ENCODE data around the gene CSNK1G3. TPM values are rescaled to one million over a fixed set of nuclear protein-coding genes. Genes with fewer than 3 reads are reported as not detected.

CSNK1G3 gene
- total RNA-seq, 1 donor from 2014 or later, result 28.5 TPM

DNA sequence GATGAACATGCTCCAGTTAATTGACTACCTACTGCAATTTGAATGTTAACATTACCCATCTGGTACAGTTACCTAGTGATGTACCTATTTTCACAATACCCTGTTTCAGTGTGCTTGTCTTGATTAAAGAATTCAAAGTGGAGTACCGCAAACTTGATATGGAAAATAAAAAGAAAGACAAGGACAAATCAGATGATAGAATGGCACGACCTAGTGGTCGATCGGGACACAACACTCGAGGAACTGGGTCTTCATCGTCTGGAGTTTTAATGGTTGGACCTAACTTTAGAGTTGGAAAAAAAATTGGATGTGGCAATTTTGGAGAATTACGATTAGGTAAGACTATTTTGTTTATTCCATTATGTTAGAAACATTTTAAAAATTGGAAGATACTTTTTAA is 33.5 kb downstream of the CSNK1G3 start:
- no peaks in the 10 kb centered on the region for H3K36me3 ChIP-seq
- intact Hi-C loops (cut with DNase I), result no loop called here
- DNase-seq (ENCODE audit: low spot score in 2 of 2), result no peak
- H3K4me1 ChIP-seq, result peaks cover 0 to 6% of the 10 kb centered on the region in 2 donors
- H3K4me3 ChIP-seq, result no peak overlapping the region
- H3K27ac ChIP-seq, result no peak overlapping the region
- TF ChIP-seq, protein P1, sequence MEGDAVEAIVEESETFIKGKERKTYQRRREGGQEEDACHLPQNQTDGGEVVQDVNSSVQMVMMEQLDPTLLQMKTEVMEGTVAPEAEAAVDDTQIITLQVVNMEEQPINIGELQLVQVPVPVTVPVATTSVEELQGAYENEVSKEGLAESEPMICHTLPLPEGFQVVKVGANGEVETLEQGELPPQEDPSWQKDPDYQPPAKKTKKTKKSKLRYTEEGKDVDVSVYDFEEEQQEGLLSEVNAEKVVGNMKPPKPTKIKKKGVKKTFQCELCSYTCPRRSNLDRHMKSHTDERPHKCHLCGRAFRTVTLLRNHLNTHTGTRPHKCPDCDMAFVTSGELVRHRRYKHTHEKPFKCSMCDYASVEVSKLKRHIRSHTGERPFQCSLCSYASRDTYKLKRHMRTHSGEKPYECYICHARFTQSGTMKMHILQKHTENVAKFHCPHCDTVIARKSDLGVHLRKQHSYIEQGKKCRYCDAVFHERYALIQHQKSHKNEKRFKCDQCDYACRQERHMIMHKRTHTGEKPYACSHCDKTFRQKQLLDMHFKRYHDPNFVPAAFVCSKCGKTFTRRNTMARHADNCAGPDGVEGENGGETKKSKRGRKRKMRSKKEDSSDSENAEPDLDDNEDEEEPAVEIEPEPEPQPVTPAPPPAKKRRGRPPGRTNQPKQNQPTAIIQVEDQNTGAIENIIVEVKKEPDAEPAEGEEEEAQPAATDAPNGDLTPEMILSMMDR (IDR thresholded peaks at IDR 0.05), result peak in 1 of 3 experiments; percentile 28
- H3K9me3 ChIP-seq, result no peaks in the 10 kb centered on the region
- H3K27me3 ChIP-seq, result no peaks in the 10 kb centered on the region

DNA sequence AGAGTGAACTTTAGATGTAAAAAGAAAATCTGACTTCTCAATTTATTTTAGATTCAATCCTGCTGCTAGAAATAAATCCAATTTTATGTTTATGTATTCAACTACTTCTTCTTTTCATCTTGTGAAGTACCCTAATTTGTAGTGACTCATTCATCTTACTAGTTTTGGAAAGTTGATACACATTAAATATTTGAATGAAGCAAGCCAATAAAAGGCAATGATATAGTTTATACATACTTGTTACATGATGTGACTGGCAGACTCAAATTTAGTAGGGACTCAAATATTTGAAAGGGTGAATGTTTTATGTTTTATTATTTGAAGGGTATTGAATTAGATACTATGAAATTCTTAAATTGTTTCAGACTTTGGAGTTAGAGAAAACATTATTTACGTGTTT is 34.7 kb downstream of the CSNK1G3 start:
- TF ChIP-seq, protein P1 (IDR thresholded peaks at IDR 0.05), result no peak
- H3K4me3 ChIP-seq, result no peak overlapping the region
- peaks cover 0 to 6% of the 10 kb centered on the region in 2 donors for H3K4me1 ChIP-seq
- H3K9me3 ChIP-seq, result no peaks in the 10 kb centered on the region
- no peaks in the 10 kb centered on the region for H3K36me3 ChIP-seq
- DNase-seq (ENCODE audit: low spot score in 2 of 2), result no peak
- no peak overlapping the region for H3K27ac ChIP-seq
- H3K27me3 ChIP-seq, result no peaks in the 10 kb centered on the region
- intact Hi-C loops (cut with DNase I), result no loop called here

DNA sequence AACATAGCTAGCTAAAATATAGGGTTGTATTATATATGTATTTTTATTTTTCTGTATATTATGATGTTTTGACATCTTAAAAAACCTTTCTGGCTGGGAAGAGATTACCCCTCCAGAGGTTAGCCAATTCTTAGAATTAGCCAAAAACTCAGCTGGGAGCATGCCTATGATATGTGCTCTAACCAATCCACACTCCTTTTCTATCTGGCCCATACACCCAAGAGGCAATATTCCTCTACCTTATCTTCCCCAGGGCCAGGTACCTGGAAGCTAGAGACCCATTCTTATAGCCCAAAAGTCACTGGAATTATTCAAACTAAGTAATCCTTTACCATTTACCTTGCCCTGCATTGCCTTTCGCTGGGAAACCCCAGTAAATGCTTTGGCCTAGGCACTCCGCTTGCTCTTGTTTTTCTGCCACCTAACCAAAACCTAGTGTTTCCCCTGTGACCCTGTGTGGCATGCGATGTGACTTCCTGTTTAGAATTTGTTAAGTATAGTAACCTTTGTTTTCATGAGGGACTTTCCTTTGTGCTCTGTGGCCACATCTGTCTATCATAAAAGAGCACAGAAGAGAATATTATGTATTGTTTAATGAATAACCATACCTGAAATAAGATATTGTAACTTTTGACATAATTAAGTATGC is 37.4 kb downstream of the CSNK1G3 start:
- Histone ChIP-seq H3K27ac (no peak overlapping the region), H3K27me3 (no peaks in the 10 kb centered on the region), H3K36me3 (no peaks in the 10 kb centered on the region), H3K9me3 (no peaks in the 10 kb centered on the region), H3K4me3 (no peak overlapping the region), H3K4me1 (peaks cover 0 to 6% of the 10 kb centered on the region in 2 donors)
- intact Hi-C loops (cut with DNase I), result no loop called here
- no peak for DNase-seq (ENCODE audit: low spot score in 2 of 2)
- TF ChIP-seq, protein P1 (IDR thresholded peaks at IDR 0.05), result no peak

DNA sequence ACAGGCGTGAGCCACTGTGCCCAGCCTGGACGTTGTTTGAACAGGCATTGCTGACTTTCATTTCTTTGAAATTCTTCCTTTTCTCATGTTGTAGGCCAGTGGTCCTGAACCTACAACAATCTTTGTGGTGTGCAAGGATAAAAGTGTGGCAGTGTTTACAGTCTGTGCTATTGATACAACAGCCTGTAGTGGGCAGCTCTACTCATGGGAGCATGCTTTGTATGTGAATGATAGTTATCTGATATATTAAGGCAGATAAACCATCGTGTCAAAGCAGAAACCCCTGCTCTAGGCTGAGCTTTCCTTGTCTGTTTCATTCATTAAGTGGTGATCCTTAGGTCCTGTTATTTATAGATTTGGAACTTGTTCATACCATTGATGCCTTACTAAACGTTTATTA is 42.6 kb downstream of the CSNK1G3 start:
- peaks cover 0 to 7% of the 10 kb centered on the region in 2 donors for H3K36me3 ChIP-seq
- H3K4me3 ChIP-seq, result no peak overlapping the region
- no peak for DNase-seq (ENCODE audit: low spot score in 2 of 2)
- TF ChIP-seq, protein P1 (IDR thresholded peaks at IDR 0.05), result no peak
- intact Hi-C loops (cut with DNase I), result no loop called here
- no peaks in the 10 kb centered on the region for H3K27me3 ChIP-seq
- H3K4me1 ChIP-seq, result no peaks in the 10 kb centered on the region
- no peak overlapping the region for H3K27ac ChIP-seq
- H3K9me3 ChIP-seq, result no peaks in the 10 kb centered on the region

DNA sequence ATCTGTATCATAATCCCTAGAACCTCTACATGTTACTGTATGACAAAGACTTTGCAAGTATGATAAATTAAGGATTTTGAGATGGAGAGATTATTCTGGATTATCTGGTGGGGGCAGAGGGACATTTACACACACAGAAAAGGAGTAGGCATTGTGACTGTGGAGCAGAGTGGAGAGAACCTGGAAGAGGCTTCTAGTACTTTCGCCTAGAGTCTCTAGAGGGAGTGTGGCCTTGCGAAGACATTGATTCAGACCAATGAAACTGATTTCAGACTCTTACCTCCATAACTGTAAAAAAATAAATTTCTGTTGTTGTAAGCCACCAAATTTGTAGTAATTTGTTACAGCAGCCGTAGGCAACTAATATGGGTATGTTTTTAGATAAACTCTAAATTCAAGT is 45.9 kb downstream of the CSNK1G3 start:
- H3K36me3 ChIP-seq, result peaks cover 0 to 7% of the 10 kb centered on the region in 2 donors
- H3K9me3 ChIP-seq, result no peaks in the 10 kb centered on the region
- no peaks in the 10 kb centered on the region for H3K4me1 ChIP-seq
- intact Hi-C loops (cut with DNase I), result no loop called here
- no peaks in the 10 kb centered on the region for H3K27me3 ChIP-seq
- no peak overlapping the region for H3K27ac ChIP-seq
- DNase-seq (ENCODE audit: low spot score in 2 of 2), result no peak
- H3K4me3 ChIP-seq, result no peak overlapping the region
- TF ChIP-seq, protein P1 (IDR thresholded peaks at IDR 0.05), result no peak

Measured in ascending aorta (tissue), 2 donors.